Keratinocyte (primary cell): ENCODE results near the gene TAS2R13. TPM values are rescaled to one million over a fixed set of nuclear protein-coding genes. Genes with fewer than 3 reads are reported as not detected.

Source experiments
- DNase-seq: peaks from one replicate; pipeline ENCODE4 v3.0.0-alpha.2; 2011; ENCODE audit warnings: low read depth, missing footprints, low spot score
- FAIRE-seq: peaks from 2 replicates; lab custom pipeline; 2011; peaks lifted over from hg19 to GRCh38; lab: Jason Lieb, UNC
- H2AFZ ChIP-seq: 2 replicates; pipeline ENCODE4 v1.6.0; 2012; ENCODE audit warnings: low read length, control low read depth, inconsistent platforms; ENCODE audit not compliant: control insufficient read depth
- H3K27ac ChIP-seq: 2 replicates; pipeline ENCODE4 v1.5.1; 2011; ENCODE audit warnings: low read length; ENCODE audit not compliant: control insufficient read depth, insufficient read depth
- H3K27me3 ChIP-seq: 3 replicates; pipeline ENCODE4 v1.6.0; 2011; ENCODE audit warnings: low read length; ENCODE audit not compliant: control insufficient read depth, insufficient read depth; ENCODE audit errors: extremely low read depth
- H3K36me3 ChIP-seq, 2 experiments: 2 replicates in 1 of 2; 3 replicates in 1 of 2; pipeline ENCODE4 v1.5.1; 2011; ENCODE audit warnings: low read length in 2 of 2, mild to moderate bottlenecking in 1 of 2; ENCODE audit not compliant: control insufficient read depth in 2 of 2, insufficient read depth in 2 of 2; ENCODE audit errors: extremely low read depth in 1 of 2
- H3K4me1 ChIP-seq: 3 replicates; pipeline ENCODE4 v1.5.1; 2011; ENCODE audit warnings: low read length; ENCODE audit not compliant: control insufficient read depth, insufficient read depth; ENCODE audit errors: extremely low read depth
- H3K4me2 ChIP-seq: 3 replicates; pipeline ENCODE4 v1.6.0; 2011; ENCODE audit warnings: low read depth, low read length; ENCODE audit not compliant: control insufficient read depth, insufficient read depth; ENCODE audit errors: extremely low read depth
- H3K4me3 ChIP-seq, 3 experiments: fragments of 200-600 bp in 1 of 3; sonication (generic) in 1 of 3; 2 replicates in 2 of 3; 3 replicates in 1 of 3; pipeline ENCODE4 v1.5.1; 2011 to 2016; ENCODE audit warnings: low read length in 3 of 3, mild to moderate bottlenecking in 3 of 3, control low read depth in 2 of 3, inconsistent platforms in 1 of 3, low read depth in 1 of 3, mixed read lengths in 1 of 3, mixed run types in 1 of 3, moderate library complexity in 1 of 3; ENCODE audit not compliant: control insufficient read depth in 2 of 3, insufficient read depth in 2 of 3; ENCODE audit errors: extremely low read depth in 1 of 3
- H3K79me2 ChIP-seq: 2 replicates; pipeline ENCODE4 v1.6.0; 2012; ENCODE audit warnings: low read length; ENCODE audit not compliant: control insufficient read depth, insufficient read depth
- H3K9ac ChIP-seq: 3 replicates; pipeline ENCODE4 v1.6.0; 2011; ENCODE audit warnings: low read length; ENCODE audit not compliant: control insufficient read depth, insufficient read depth; ENCODE audit errors: extremely low read depth
- H3K9me1 ChIP-seq: 3 replicates; pipeline ENCODE4 v1.6.0; 2011; ENCODE audit warnings: low read length; ENCODE audit not compliant: control insufficient read depth, insufficient read depth; ENCODE audit errors: extremely low read depth
- H3K9me3 ChIP-seq: 2 replicates; pipeline ENCODE4 v1.5.1; 2012; ENCODE audit warnings: low read depth, low read length; ENCODE audit not compliant: control insufficient read depth
- H4K20me1 ChIP-seq: 3 replicates; pipeline ENCODE4 v1.6.0; 2011; ENCODE audit warnings: low read length; ENCODE audit not compliant: control insufficient read depth, insufficient read depth; ENCODE audit errors: extremely low read depth
- CTCF ChIP-seq, 3 experiments: IDR thresholded peaks in 1 of 3; conservative IDR thresholded peaks in 1 of 3; optimal IDR thresholded peaks in 1 of 3; 2 replicates in 2 of 3; 3 replicates in 1 of 3; pipeline versions ENCODE3 to v1.5.1; 2011; ENCODE audit warnings: low read length in 3 of 3, mild to moderate bottlenecking in 3 of 3, moderate library complexity in 2 of 3, control low read depth in 1 of 3, inconsistent platforms in 1 of 3; ENCODE audit not compliant: insufficient read depth in 2 of 3; ENCODE audit errors: extremely low read depth in 1 of 3
- EZH2 ChIP-seq: IDR thresholded peaks from one replicate; pipeline ENCODE4 v1.6.1; 2012; ENCODE audit warnings: inconsistent platforms, mild to moderate bottlenecking, low read length, moderate library complexity
- dilution Hi-C: fragments of 300-500 bp; cut with MboI; formaldehyde crosslinking; loops from one replicate; pipeline ENCODE4 v1.7.0; 2020; ENCODE audit warnings: low sequenced_read_pairs; ENCODE audit not compliant: extremely low pct_ligation_motif_present
- polyA plus RNA-seq, 5 experiments: library from polyadenylated mRNA; depleted of rRNA in 3 of 5; stranded (reverse) in 3 of 5; stranded (forward) in 1 of 5; unstranded in 1 of 5; fragments of >200 nt; gene quantifications; 1 replicate in 1 of 5; 2 replicates in 3 of 5; 3 replicates in 1 of 5; pipeline versions ENCODE4 v1.2.1 to v1.2.3, GENCODE V29; 2011 to 2012; ENCODE audit warnings: missing spikeins in 2 of 5, low read depth in 1 of 5, low replicate concordance in 1 of 5

The TAS2R13 gene
- polyA plus RNA-seq, 1 donor (not counting 4 experiments of a cell fraction or from before 2014, with no cell fraction given) = 0.14 TPM

- Histone ChIP-seq H3K36me3 (no peaks in the 10 kb centered on the region), H3K27me3 (no peaks in the 10 kb centered on the region), H3K9ac (no peak overlapping the region), H3K4me1 (no peaks in the 10 kb centered on the region), H3K9me3 (no peaks in the 10 kb centered on the region), H4K20me1 (no peaks in the 10 kb centered on the region), H3K4me3 (no peak overlapping the region), H3K4me2 (no peak overlapping the region), H2AFZ (no peak overlapping the region), H3K27ac (no peak overlapping the region), H3K79me2 (no peaks in the 10 kb centered on the region), H3K9me1 (no peaks in the 10 kb centered on the region)
- FAIRE-seq (no peak), DNase-seq (no peak)
- dilution Hi-C loops = no loop called here
- TF ChIP-seq EZH2 = no peak
Measured at GRCh38 chr12:10910380-10910779, 1.0 kb upstream of the TAS2R13 start.

- dilution Hi-C loops = no loop called here
- no peak overlapping the region for H3K9ac ChIP-seq
- no peaks in the 10 kb centered on the region for H3K36me3 ChIP-seq
- no peak for TF ChIP-seq EZH2
- no peak for TF ChIP-seq CTCF (optimal IDR thresholded peaks at IDR 0.05 in 1 of 3, IDR thresholded peaks at IDR 0.05 in 1 of 3, conservative IDR thresholded peaks at IDR 0.05 in 1 of 3; ENCODE audit: extremely low read depth in 1 of 3, insufficient read depth in 2 of 3, low read length in 3 of 3)
- DNase-seq = no peak
- H3K79me2 ChIP-seq = no peaks in the 10 kb centered on the region
- FAIRE-seq = no peak
- no peaks in the 10 kb centered on the region for H3K9me3 ChIP-seq
- no peaks in the 10 kb centered on the region for H3K9me1 ChIP-seq
- H2AFZ ChIP-seq = no peak overlapping the region
- no peak overlapping the region for H3K4me3 ChIP-seq
- H3K27me3 ChIP-seq = no peaks in the 10 kb centered on the region
- H3K4me2 ChIP-seq = no peak overlapping the region
- no peaks in the 10 kb centered on the region for H4K20me1 ChIP-seq
- H3K27ac ChIP-seq = no peak overlapping the region
- peaks cover 3% of the 10 kb centered on the region for H3K4me1 ChIP-seq
Measured at GRCh38 chr12:10904686-10905085, 4.7 kb downstream of the TAS2R13 start.

- TF ChIP-seq CTCF (optimal IDR thresholded peaks at IDR 0.05 in 1 of 3, IDR thresholded peaks at IDR 0.05 in 1 of 3, conservative IDR thresholded peaks at IDR 0.05 in 1 of 3; ENCODE audit: extremely low read depth in 1 of 3, insufficient read depth in 2 of 3, low read length in 3 of 3) = peak in 1 of 3 experiments; percentile 27
- no peak for TF ChIP-seq EZH2
- no peaks in the 10 kb centered on the region for H3K9me1 ChIP-seq
- H3K79me2 ChIP-seq = no peaks in the 10 kb centered on the region
- no peak overlapping the region for H3K27ac ChIP-seq
- H3K4me3 ChIP-seq = no peak overlapping the region
- peaks cover 3% of the 10 kb centered on the region for H3K4me1 ChIP-seq
- H3K4me2 ChIP-seq = no peak overlapping the region
- FAIRE-seq (no peak), DNase-seq (no peak)
- no peak overlapping the region for H3K9ac ChIP-seq
- no peak overlapping the region for H2AFZ ChIP-seq
- H3K9me3 ChIP-seq = no peaks in the 10 kb centered on the region
- H4K20me1 ChIP-seq = no peaks in the 10 kb centered on the region
- H3K36me3 ChIP-seq = no peaks in the 10 kb centered on the region
- dilution Hi-C loops = no loop called here
- no peaks in the 10 kb centered on the region for H3K27me3 ChIP-seq
Measured at GRCh38 chr12:10901427-10901826, 7.9 kb downstream of the TAS2R13 start.
